CD4-positive, alpha-beta memory T cell (primary cell): ENCODE results near the gene ZNF540. TPM values are rescaled to one million over a fixed set of nuclear protein-coding genes. Genes with fewer than 3 reads are reported as not detected.
A peak's percentile ranks its signal among the peaks of the same experiment; 100 is the strongest.
"Not testable (repeated sequence)": the region's sequence is repeated elsewhere in the genome, so short reads cannot be mapped to it uniquely, and the experiment has no call there.

Experiments used
- CTCF ChIA-PET: fragments of 350-600 bp; sonication (Branson Sonifier 250); formaldehyde crosslinking; loops from one replicate; lab custom pipeline; 2021; ENCODE audit warnings: inconsistent platforms; ENCODE audit not compliant: partially characterized antibody; lab: Charles Lee
- POLR2A ChIA-PET: fragments of 350-600 bp; sonication (Branson Sonifier 250); formaldehyde crosslinking; loops from one replicate; lab custom pipeline; 2021; ENCODE audit not compliant: partially characterized antibody; lab: Charles Lee
- DNase-seq, 5 donors: peaks; one replicate each; pipeline versions ENCODE4 v3.0.0 to v3.0.0-alpha.2; 2020 to 2022; ENCODE audit warnings: mixed read lengths in 1 of 5
- H3K27ac ChIP-seq: one replicate; pipeline ENCODE4 v1.7.0; 2013; ENCODE audit warnings: low read depth, low read length
- H3K27me3 ChIP-seq: 2 replicates; pipeline ENCODE4 v1.7.0; 2013; ENCODE audit warnings: mild to moderate bottlenecking, low read length, moderate library complexity; ENCODE audit not compliant: insufficient read depth
- H3K36me3 ChIP-seq: 2 replicates; pipeline ENCODE4 v1.7.0; 2013; ENCODE audit warnings: mild to moderate bottlenecking, low read length, moderate library complexity; ENCODE audit not compliant: insufficient read depth
- H3K4me1 ChIP-seq: 2 replicates; pipeline ENCODE4 v1.7.0; 2013; ENCODE audit warnings: mild to moderate bottlenecking, low read length, moderate library complexity; ENCODE audit not compliant: insufficient read depth
- H3K4me3 ChIP-seq, 2 donors: one replicate each; pipeline ENCODE4 v1.7.0; 2013; ENCODE audit warnings: low read length in 2 of 2, mild to moderate bottlenecking in 1 of 2
- H3K9me3 ChIP-seq, 2 donors: one replicate each; pipeline ENCODE4 v1.7.0; 2013; ENCODE audit warnings: low read length in 2 of 2, control low read depth in 1 of 2; ENCODE audit not compliant: control insufficient read depth in 1 of 2
- H3K27ac Mint-ChIP-seq, 7 donors: one replicate each; pipeline ENCODE4 v1.8.0; 2020 to 2021; ENCODE audit warnings: mixed read lengths in 7 of 7, mild to moderate bottlenecking in 6 of 7, inconsistent platforms in 3 of 7, moderate library complexity in 3 of 7
- H3K27me3 Mint-ChIP-seq, 2 donors: one replicate each; pipeline ENCODE4 v1.8.0; 2020 to 2021; ENCODE audit warnings: mixed read lengths in 2 of 2
- H3K36me3 Mint-ChIP-seq, 2 donors: one replicate each; pipeline ENCODE4 v1.8.0; 2020 to 2021; ENCODE audit warnings: mixed read lengths in 2 of 2, inconsistent platforms in 1 of 2, mild to moderate bottlenecking in 1 of 2
- H3K4me1 Mint-ChIP-seq, 4 donors: one replicate each; pipeline ENCODE4 v1.8.0; 2020 to 2021; ENCODE audit warnings: mixed read lengths in 4 of 4, mild to moderate bottlenecking in 1 of 4
- H3K4me3 Mint-ChIP-seq, 8 donors: one replicate each; pipeline ENCODE4 v1.8.0; 2020 to 2021; ENCODE audit warnings: mixed read lengths in 8 of 8, mild to moderate bottlenecking in 7 of 8, moderate library complexity in 6 of 8, inconsistent platforms in 3 of 8
- H3K9me3 Mint-ChIP-seq, 8 donors: one replicate each; pipeline ENCODE4 v1.8.0; 2020 to 2021; ENCODE audit warnings: mixed read lengths in 8 of 8, mild to moderate bottlenecking in 5 of 8, inconsistent platforms in 3 of 8, moderate library complexity in 1 of 8
- intact Hi-C: fragments of 100-400 bp; cut with micrococcal nuclease; formaldehyde crosslinking; loops from one replicate; pipeline ENCODE4 v1.15.1; 2023
- polyA plus RNA-seq, 2 donors: library from polyadenylated mRNA; unstranded; fragments of 300-500 nt; fragmentation: Illumina TruSeq; gene quantifications; one replicate each; pipeline ENCODE4 v1.2.3, GENCODE V29; 2021
- total RNA-seq, 2 experiments: library from RNA; stranded (reverse); gene quantifications; one replicate each; pipeline ENCODE4 v1.2.3, GENCODE V29; 2021

Gene ZNF540
- total and polyA plus RNA-seq, 4 experiments from 2014 or later, result 4.8 to 24.5 (median 14.5) TPM

DNA sequence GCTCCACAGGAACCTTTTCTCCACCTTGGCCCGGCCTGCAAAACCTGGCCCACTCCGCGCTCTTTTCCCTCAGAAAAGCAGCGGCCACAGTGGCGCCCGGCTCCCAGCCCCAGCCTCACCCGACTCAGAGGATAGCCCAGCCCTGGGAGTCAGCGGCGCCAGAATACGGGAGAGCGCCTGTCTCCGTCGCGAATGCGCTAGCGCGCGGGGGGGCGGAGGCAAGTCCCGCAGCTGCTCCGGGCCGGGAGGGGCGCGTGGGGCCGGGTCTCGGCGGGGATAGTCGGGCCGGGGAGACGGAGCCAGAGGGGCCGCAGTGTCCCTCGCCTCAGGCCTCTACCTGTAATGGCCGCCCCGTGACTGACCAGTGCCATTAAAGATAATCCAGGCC lies 60.6 kb downstream of the ZNF540 start, which contains the start of gene ZFP30:
ZFP30 (minus strand) TSS at position 165 of the 388 bp plus-strand sequence. CDS start 7,643 bp downstream, outside the sequence.
- intact Hi-C loops, result loop anchor here (1.0 to 10.0 kb wide), 7 partner anchors 38 to 340 kb away; partner anchors contain the start of genes ZNF540, ZNF569, ZNF571 and ZNF573
- Histone ChIP-seq H3K4me3 (peak within 1 kb of the TSS; percentile 73 to 78), H3K9me3 (no peaks in the 10 kb centered on the region), H3K4me1 (peaks cover 20% of the 10 kb centered on the region), H3K27ac (peak within 1 kb of the TSS; percentile 81), H3K27me3 (no peaks in the 10 kb centered on the region), H3K36me3 (no peaks in the 10 kb centered on the region)
- POLR2A ChIA-PET, result interaction anchor here (0.6 to 2.4 kb wide), 6 partner anchors 35 to 1441 kb away, joined by 3 to 18 read pairs (median 4); partner anchors contain the start of genes ZNF146, ZNF345, ZNF540 and ZNF565
- peak; percentile 77 to 82 (median 80) for DNase-seq
- Mint-ChIP-seq H3K4me1 (peaks cover 18 to 40% (median 26%) of the 10 kb centered on the region in 4 donors), H3K9me3 (peaks cover 0 to 11% (median 2%) of the 10 kb centered on the region in 8 donors), H3K36me3 (peaks cover 8 to 17% of the 10 kb centered on the region in 2 donors), H3K4me3 (peak within 1 kb of the TSS; percentile 83 to 96 (median 95)), H3K27ac (peak within 1 kb of the TSS; percentile 92 to 98 (median 95)), H3K27me3 (no peaks in the 10 kb centered on the region)
- CTCF ChIA-PET, result no interaction called here

DNA sequence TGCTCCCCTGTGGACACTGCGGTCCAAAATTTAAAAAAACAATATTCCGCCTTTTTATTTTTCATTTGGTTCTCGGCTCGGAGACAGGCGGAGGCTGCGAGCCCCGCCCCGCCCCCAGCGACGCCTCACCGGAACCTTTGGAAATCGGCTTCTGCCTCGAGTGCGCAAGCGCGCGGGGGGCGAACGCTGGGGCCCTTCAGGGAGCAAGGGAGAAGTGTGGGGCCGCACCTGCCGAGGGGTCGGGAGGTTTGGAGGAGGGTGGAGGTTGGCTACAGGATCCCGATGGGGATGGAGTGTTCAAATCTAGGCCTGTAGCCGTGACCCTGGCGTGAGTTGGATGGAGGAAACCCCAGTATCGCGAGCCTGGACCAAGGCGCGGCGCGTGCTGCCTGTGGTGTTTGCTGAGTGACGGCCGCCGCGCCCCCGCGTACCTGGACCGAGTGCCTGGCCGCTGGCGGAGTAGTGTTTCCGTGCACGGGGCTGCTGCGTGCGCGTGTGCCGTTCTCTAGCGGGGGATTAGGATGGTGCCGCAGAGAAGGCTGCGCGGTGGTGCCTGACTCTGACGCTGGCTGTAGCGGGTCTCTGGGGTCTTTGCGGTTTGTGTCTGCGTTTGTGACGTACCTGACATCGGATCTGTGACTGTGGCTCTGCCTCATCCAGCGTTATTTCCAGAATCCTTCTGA lies 61.2 kb downstream of the ZNF540 start:
- H3K27me3 ChIP-seq, result no peaks in the 10 kb centered on the region
- peak; percentile 83 to 85 (median 85) for DNase-seq
- H3K27ac ChIP-seq, result peak overlapping the region; percentile 81
- H3K4me1 Mint-ChIP-seq, result peaks cover 18 to 40% (median 26%) of the 10 kb centered on the region in 4 donors
- no peaks in the 10 kb centered on the region for H3K9me3 ChIP-seq
- H3K36me3 ChIP-seq, result no peaks in the 10 kb centered on the region
- no peaks in the 10 kb centered on the region for H3K27me3 Mint-ChIP-seq
- peak overlapping the region; percentile 73 to 78 for H3K4me3 ChIP-seq
- CTCF ChIA-PET, result interaction anchor here (1.0 kb wide), 1 partner anchor 247 kb away, joined by 3 read pairs; no protein-coding TSS in a partner anchor
- H3K27ac Mint-ChIP-seq, result peak overlapping the region; percentile 92 to 98 (median 95)
- H3K4me1 ChIP-seq, result peaks cover 20% of the 10 kb centered on the region
- H3K4me3 Mint-ChIP-seq, result peak overlapping the region; percentile 83 to 96 (median 95)
- POLR2A ChIA-PET, result interaction anchor here (0.6 to 2.4 kb wide), 5 partner anchors 35 to 1441 kb away, joined by 3 to 18 read pairs (median 3); partner anchors contain the start of genes ZNF146, ZNF540, ZNF565 and ZNF571
- intact Hi-C loops, result loop anchor here (1.0 to 10.0 kb wide), 7 partner anchors 37 to 341 kb away; partner anchors contain the start of genes ZNF540, ZNF569, ZNF571 and ZNF573
- peaks cover 10 to 17% of the 10 kb centered on the region in 2 donors for H3K36me3 Mint-ChIP-seq
- peaks cover 0 to 16% (median 4%) of the 10 kb centered on the region in 8 donors for H3K9me3 Mint-ChIP-seq

DNA sequence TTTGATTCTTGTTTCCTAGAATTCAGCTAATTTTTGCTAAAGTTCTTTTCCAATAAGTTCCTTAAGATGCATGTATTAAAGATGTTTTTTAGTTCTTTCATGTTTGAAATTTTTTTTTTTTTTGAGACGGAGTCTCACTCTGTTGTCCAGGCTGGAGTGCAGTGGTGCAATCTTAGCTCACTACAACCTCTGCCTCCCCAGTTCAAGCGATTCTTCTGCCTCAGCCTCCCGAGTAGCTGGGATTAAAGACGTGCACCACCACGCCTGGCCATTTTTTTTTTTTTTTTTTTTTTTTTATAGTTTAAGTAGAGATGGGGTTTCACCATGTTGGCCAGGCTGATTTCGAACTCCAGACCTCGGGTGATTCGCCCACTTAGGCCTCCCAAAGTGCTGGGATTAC lies 62.5 kb downstream of the ZNF540 start:
- Mint-ChIP-seq H3K27ac (peak overlapping the region in 5 of 7 donors; percentile 43 to 95 (median 64)), H3K9me3 (peaks cover 0 to 24% (median 12%) of the 10 kb centered on the region in 8 donors), H3K4me3 (peak overlapping the region in 6 of 8 donors; percentile 43 to 95 (median 94)), H3K4me1 (peaks cover 18 to 40% (median 26%) of the 10 kb centered on the region in 4 donors), H3K36me3 (peaks cover 14 to 19% of the 10 kb centered on the region in 2 donors)
- H3K9me3 ChIP-seq, H3K27me3 Mint-ChIP-seq, DNase-seq, H3K4me3 ChIP-seq, H3K36me3 ChIP-seq, H3K27ac ChIP-seq, H3K27me3 ChIP-seq: not testable (repeated sequence)
- POLR2A ChIA-PET, result interaction anchor here (0.5 to 0.7 kb wide), 5 partner anchors 63 to 1052 kb away, joined by 3 to 4 read pairs (median 3); partner anchors contain the start of genes ZNF382, ZNF540 and ZNF571
- intact Hi-C loops, result loop anchor here (10.0 kb wide), 1 partner anchor 342 kb away; no protein-coding TSS in a partner anchor
- peaks cover 20% of the 10 kb centered on the region for H3K4me1 ChIP-seq
- CTCF ChIA-PET, result interaction anchor here (0.7 to 1.5 kb wide), 3 partner anchors 62 to 1391 kb away, joined by 3 read pairs; partner anchors contain the start of genes ZNF540 and ZNF571

Other genes starting within 250 kb of the ZNF540 start
- 10 to 100 TPM; 12.7 to 13.3 TPM for gene ZNF527, start 223.8 kb upstream of the ZNF540 start, total RNA-seq
- 1 to 10 TPM; 5.2 to 8.8 TPM for gene ZNF527, start 223.8 kb upstream of the ZNF540 start, polyA plus RNA-seq
- 10 to 100 TPM; 13.5 to 14.9 TPM for gene ZNF569, start 127.4 kb upstream of the ZNF540 start, total RNA-seq
- 1 to 10 TPM; 2.3 to 5.2 TPM for gene ZNF569, start 127.4 kb upstream of the ZNF540 start, polyA plus RNA-seq
- 10 to 100 TPM; 10.1 to 11.4 TPM for gene ZNF570, start 125.5 kb upstream of the ZNF540 start, total RNA-seq
- gene ZNF570, start 125.5 kb upstream of the ZNF540 start, polyA plus RNA-seq, result 1 to 10 TPM; 2.1 to 6.0 TPM
- gene ZNF793, start 87.9 kb upstream of the ZNF540 start, total RNA-seq, result 10 to 100 TPM; 10.2 to 13.8 TPM
- gene ZNF793, start 87.9 kb upstream of the ZNF540 start, polyA plus RNA-seq, result 1 to 10 TPM; 1.5 to 1.7 TPM
- gene ZNF571, start 84 bp upstream of the ZNF540 start, total RNA-seq, result 10 to 100 TPM; 10.1 to 14.2 TPM
- 1 to 10 TPM; 5.8 to 9.3 TPM for gene ZNF571, start 84 bp upstream of the ZNF540 start, polyA plus RNA-seq
- 10 to 100 TPM; 21.8 to 24.4 TPM for gene ZFP30, start 60.6 kb downstream of the ZNF540 start, total RNA-seq
- 1 to 10 TPM; 1.4 to 2.7 TPM for gene ZFP30, start 60.6 kb downstream of the ZNF540 start, polyA plus RNA-seq
- 10 to 100 TPM; 11.8 to 13.0 TPM for gene ZNF607, start 124.9 kb downstream of the ZNF540 start, total RNA-seq
- 1 to 10 TPM; 5.4 to 7.6 TPM for gene ZNF607, start 124.9 kb downstream of the ZNF540 start, polyA plus RNA-seq
- gene ZNF573, start 184.7 kb downstream of the ZNF540 start, total RNA-seq, result 10 to 100 TPM; 30.5 to 31.1 TPM
- 10 to 100 TPM in 1 of 2 donors, 1 to 10 TPM in 1; 3.1 to 13.8 TPM for gene ZNF573, start 184.7 kb downstream of the ZNF540 start, polyA plus RNA-seq